T-cell (primary cell): ENCODE measurements around the gene RIPPLY3. TPM values are rescaled to one million over a fixed set of nuclear protein-coding genes. Genes with fewer than 3 reads are reported as not detected.
"Not testable (repeated sequence)": the region's sequence is repeated elsewhere in the genome, so short reads cannot be mapped to it uniquely, and the experiment has no call there.

Source experiments
- ATAC-seq, 4 experiments: fragments of 200-7000 bp in 3 of 4; fragments of 150-1000 bp in 1 of 4; cut with Tn5 transposase; replicated peaks in 1 of 4; 1 replicate in 3 of 4; 2 replicates in 1 of 4; pipeline ENCODE4 v1.10.0; 2021; ENCODE audit warnings: moderate library complexity in 3 of 4, mild to moderate bottlenecking in 2 of 4, moderate number of reproducible peaks in 1 of 4
- CTCF ChIA-PET, 2 donors: fragments of 300-600 bp; sonication (Branson Sonifier 250); formaldehyde crosslinking; loops; one replicate each; lab custom pipeline; 2022; ENCODE audit warnings: antibody characterized with exemption in 2 of 2; lab: Charles Lee
- POLR2A ChIA-PET, 2 donors: fragments of 300-600 bp; sonication (Branson Sonifier 250); formaldehyde crosslinking; loops; one replicate each; lab custom pipeline; 2022; ENCODE audit warnings: antibody characterized with exemption in 2 of 2; lab: Charles Lee
- DNase-seq, 35 experiments: peaks; one replicate each; pipeline versions ENCODE4 v3.0.0 to v3.0.0-alpha.2; 2013 to 2023
- H3K27ac ChIP-seq: one replicate; pipeline ENCODE4 v1.5.1; 2013; ENCODE audit warnings: low read length
- H3K27me3 ChIP-seq, 2 experiments: replicated peaks in 1 of 2; 1 replicate in 1 of 2; 2 replicates in 1 of 2; pipeline versions ENCODE4 v1.6.1 to v1.7.0; 2013; ENCODE audit warnings: low read length in 1 of 2, mixed read lengths in 1 of 2; ENCODE audit not compliant: control insufficient read depth in 2 of 2, insufficient read depth in 2 of 2; ENCODE audit errors: extremely low read depth in 1 of 2
- H3K36me3 ChIP-seq, 2 donors: 1 replicate in 1 of 2; 2 replicates in 1 of 2; pipeline versions ENCODE4 v1.6.1 to v1.7.0; 2013; ENCODE audit warnings: low read length in 1 of 2; ENCODE audit not compliant: control insufficient read depth in 2 of 2, insufficient read depth in 1 of 2; ENCODE audit errors: extremely low read depth in 1 of 2
- H3K4me1 ChIP-seq, 2 experiments: 1 replicate in 1 of 2; 2 replicates in 1 of 2; pipeline versions ENCODE4 v1.6.1 to v1.7.0; 2013; ENCODE audit warnings: low read length in 2 of 2, mixed read lengths in 1 of 2; ENCODE audit not compliant: insufficient read depth in 2 of 2, control insufficient read depth in 1 of 2; ENCODE audit errors: extremely low read depth in 1 of 2
- H3K4me3 ChIP-seq, 2 donors: 1 replicate in 1 of 2; 2 replicates in 1 of 2; pipeline versions ENCODE4 v1.5.1 to v1.7.0; 2013; ENCODE audit warnings: mild to moderate bottlenecking in 2 of 2, low read length in 1 of 2, moderate library complexity in 1 of 2; ENCODE audit not compliant: control insufficient read depth in 1 of 2; ENCODE audit errors: extremely low read depth in 1 of 2
- H3K9me3 ChIP-seq: 2 replicates; pipeline ENCODE4 v1.7.0; 2013
- H3K27ac Mint-ChIP-seq, 2 donors: one replicate each; pipeline ENCODE4 v1.8.0; 2020 to 2021; ENCODE audit warnings: mild to moderate bottlenecking in 2 of 2, mixed read lengths in 2 of 2
- H3K27me3 Mint-ChIP-seq, 2 donors: one replicate each; pipeline ENCODE4 v1.8.0; 2021 to 2022; ENCODE audit warnings: mixed read lengths in 2 of 2
- H3K36me3 Mint-ChIP-seq: one replicate; pipeline ENCODE4 v1.8.0; 2021; ENCODE audit warnings: mixed read lengths
- H3K4me1 Mint-ChIP-seq, 3 donors: one replicate each; pipeline ENCODE4 v1.8.0; 2020 to 2022; ENCODE audit warnings: mixed read lengths in 3 of 3, mild to moderate bottlenecking in 1 of 3
- H3K4me3 Mint-ChIP-seq, 3 donors: one replicate each; pipeline ENCODE4 v1.8.0; 2020 to 2022; ENCODE audit warnings: mild to moderate bottlenecking in 3 of 3, mixed read lengths in 3 of 3, moderate library complexity in 3 of 3
- H3K9me3 Mint-ChIP-seq, 3 donors: one replicate each; pipeline ENCODE4 v1.8.0; 2020 to 2022; ENCODE audit warnings: mixed read lengths in 3 of 3
- WGBS: methylation state at CpG from one replicate; pipeline ENCODE4 v1.1.5; 2013; ENCODE audit warnings: missing lambda C conversion rate; ENCODE audit not compliant: insufficient coverage; 5-methylcytosine and 5-hydroxymethylcytosine counted together
- total RNA-seq, 35 experiments: library from RNA in 6 of 35; stranded (reverse) in 6 of 35; fragments of 120-200 nt in 1 of 35; gene quantifications; one replicate each; pipeline versions ENCODE4 v1.2.1 to v1.2.4 and lab custom pipeline; 2013 to 2026

RIPPLY3 gene
- total RNA-seq, 5 donors from 2014 or later (not counting 1 experiment from before 2014, with no cell fraction given), result not detected

DNA sequence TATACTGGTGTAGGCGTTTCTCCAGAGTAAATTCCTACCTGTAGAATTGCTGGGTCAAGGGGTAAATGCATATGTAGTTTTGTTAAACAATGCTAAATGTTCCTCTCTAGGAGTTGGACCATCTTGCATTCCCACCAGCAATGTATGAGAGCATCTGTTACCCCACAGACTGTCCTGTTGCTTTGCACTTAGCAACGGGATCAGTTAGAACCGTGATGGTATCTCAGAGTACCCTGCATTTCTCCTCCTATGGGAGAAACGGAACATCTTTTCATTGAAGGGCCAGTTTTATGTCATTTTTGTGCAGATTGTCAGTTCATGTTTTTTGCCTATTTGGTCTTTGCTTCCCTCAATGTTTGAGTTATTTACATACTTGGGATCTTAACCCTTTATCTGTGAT is 18.0 kb upstream of the RIPPLY3 start:
- Mint-ChIP-seq H3K4me3 (peak overlapping the region; percentile 50 to 65 (median 58)), H3K27ac (no peak overlapping the region), H3K27me3 (no peaks in the 10 kb centered on the region), H3K36me3 (no peaks in the 10 kb centered on the region), H3K9me3 (no peaks in the 10 kb centered on the region), H3K4me1 (peaks cover 24 to 38% (median 27%) of the 10 kb centered on the region in 3 donors)
- 100% methylated on average over 1 of the region's 4 CpGs for WGBS
- Histone ChIP-seq H3K4me3 (no peak overlapping the region), H3K36me3 (no peaks in the 10 kb centered on the region), H3K4me1 (peaks cover 0 to 11% of the 10 kb centered on the region in 2 experiments), H3K9me3 (no peaks in the 10 kb centered on the region), H3K27ac (no peak overlapping the region), H3K27me3 (no peaks in the 10 kb centered on the region)
- ATAC-seq (no peak), DNase-seq (no peak)
- ChIA-PET CTCF (interaction anchor here in 1 of 2 donors (1.8 kb wide), 1 partner anchor 12 kb away, joined by 5 read pairs; no protein-coding TSS in a partner anchor), POLR2A (interaction anchor here in 1 of 2 donors (1.1 kb wide), 1 partner anchor 22 kb away, joined by 4 read pairs; the partner anchor contains the start of gene HLCS)

DNA sequence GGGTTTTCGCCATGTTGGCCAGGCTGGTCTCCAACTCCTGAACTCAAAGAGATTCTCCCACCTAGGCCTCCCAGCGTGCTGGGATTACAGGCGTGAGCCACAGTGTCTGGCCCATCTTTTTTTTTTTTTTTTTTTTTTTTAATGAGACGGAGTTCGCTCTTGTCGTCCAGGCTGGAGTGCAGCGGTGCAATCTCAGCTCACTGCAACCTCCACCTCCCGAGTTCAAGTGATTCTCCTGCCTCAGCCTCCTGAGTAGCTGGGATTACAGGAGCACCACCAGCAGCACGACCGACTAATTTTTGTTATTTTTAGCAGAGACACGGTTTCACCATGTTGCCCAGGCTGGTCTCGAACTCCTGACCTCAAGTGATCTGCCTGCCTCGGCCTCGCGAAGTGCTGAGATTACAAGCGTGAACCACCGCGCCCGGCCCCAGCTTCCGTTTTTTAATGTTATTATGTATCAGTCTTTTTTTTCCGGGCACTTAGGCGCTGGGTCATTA is 17.3 kb upstream of the RIPPLY3 start:
- not testable (repeated sequence) for H3K9me3 ChIP-seq, H3K27me3 Mint-ChIP-seq, H3K27me3 ChIP-seq, H3K36me3 ChIP-seq, H3K9me3 Mint-ChIP-seq, H3K36me3 Mint-ChIP-seq, ATAC-seq
- H3K4me3 ChIP-seq, result peak overlapping the region; percentile 44 to 58
- H3K27ac ChIP-seq, result peak overlapping the region; percentile 67
- Mint-ChIP-seq H3K27ac (peak overlapping the region; percentile 59 to 69), H3K4me1 (peaks cover 24 to 38% (median 27%) of the 10 kb centered on the region in 3 donors), H3K4me3 (peak overlapping the region; percentile 68 to 91 (median 82))
- ChIA-PET CTCF (interaction anchor here in 1 of 2 donors (0.6 to 1.8 kb wide), 8 partner anchors 13 to 570 kb away, joined by 3 to 5 read pairs (median 4); partner anchors contain the start of gene HLCS), POLR2A (interaction anchor here in 1 of 2 donors (1.1 kb wide), 1 partner anchor 22 kb away, joined by 4 read pairs; the partner anchor contains the start of gene HLCS)
- peak in 3 of 35 experiments; percentile 19 to 26 (median 24) for DNase-seq
- H3K4me1 ChIP-seq, result peaks cover 0 to 12% of the 10 kb centered on the region in 2 experiments
- 22% methylated on average over 15 of the region's 22 CpGs for WGBS

DNA sequence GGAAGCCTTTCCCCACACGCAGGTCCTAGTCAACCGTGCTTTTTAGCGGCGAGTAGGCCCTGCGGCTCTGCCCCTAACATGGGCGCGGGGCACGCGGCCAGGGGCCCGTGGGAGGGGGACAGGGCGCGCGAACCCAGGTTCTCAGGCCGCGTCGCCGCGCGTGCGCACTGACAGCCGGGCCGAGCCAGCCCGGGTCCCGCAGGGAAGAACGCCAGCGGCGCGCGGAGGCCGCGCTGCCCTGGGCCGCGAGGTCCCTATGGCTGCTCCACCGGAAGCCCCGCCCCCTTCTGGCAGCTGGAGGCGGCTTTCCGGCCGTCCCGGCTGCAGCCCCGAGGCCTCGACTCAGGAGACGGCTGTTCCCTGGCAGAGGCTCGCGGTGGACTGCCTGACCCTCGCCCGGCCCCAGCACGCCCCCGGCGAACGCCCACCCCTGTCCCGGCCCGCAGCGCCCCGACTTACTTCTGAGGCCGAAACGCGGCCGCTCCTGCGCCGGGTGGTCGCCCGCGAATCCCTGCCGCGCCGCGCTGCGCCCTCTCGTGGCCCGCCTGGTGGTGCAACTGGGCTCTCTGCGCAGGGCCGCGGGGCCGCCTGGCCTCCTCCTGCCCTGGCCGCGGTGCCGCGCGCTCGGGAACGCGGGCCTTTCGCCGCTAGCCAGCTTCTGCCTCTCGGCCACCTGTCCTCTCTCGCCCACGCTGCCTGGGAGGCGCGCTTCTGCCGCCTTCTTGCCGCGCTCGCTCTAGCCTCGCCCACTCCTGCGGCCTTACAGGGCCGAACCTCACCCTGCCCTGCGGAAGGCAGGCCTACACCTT is 16.6 kb upstream of the RIPPLY3 start:
- H3K27ac ChIP-seq, result peak overlapping the region; percentile 67
- 4% methylated on average over 97 of the region's 97 CpGs for WGBS
- DNase-seq (peak; percentile 37 to 91 (median 70)), ATAC-seq (peak; percentile 76 to 90 (median 89))
- Mint-ChIP-seq H3K27ac (peak overlapping the region; percentile 59 to 85), H3K4me3 (peak overlapping the region; percentile 75 to 91 (median 88)), H3K9me3 (no peaks in the 10 kb centered on the region), H3K4me1 (peaks cover 24 to 38% (median 27%) of the 10 kb centered on the region in 3 donors), H3K27me3 (no peaks in the 10 kb centered on the region), H3K36me3 (no peaks in the 10 kb centered on the region)
- H3K27me3 ChIP-seq, result no peaks in the 10 kb centered on the region
- ChIA-PET CTCF (interaction anchor here (0.6 to 1.8 kb wide), 10 partner anchors 13 to 569 kb away, joined by 3 to 5 read pairs (median 3); partner anchors contain the start of genes HLCS (in 1 of the 2) and RIPPLY3 (in 1 of the 2)), POLR2A (interaction anchor here in 1 of 2 donors (1.1 kb wide), 1 partner anchor 23 kb away, joined by 4 read pairs; the partner anchor contains the start of gene HLCS)
- H3K9me3 ChIP-seq, result no peaks in the 10 kb centered on the region
- peak overlapping the region; percentile 44 to 58 for H3K4me3 ChIP-seq
- peaks cover 0 to 19% of the 10 kb centered on the region in 2 experiments for H3K4me1 ChIP-seq
- no peaks in the 10 kb centered on the region for H3K36me3 ChIP-seq

DNA sequence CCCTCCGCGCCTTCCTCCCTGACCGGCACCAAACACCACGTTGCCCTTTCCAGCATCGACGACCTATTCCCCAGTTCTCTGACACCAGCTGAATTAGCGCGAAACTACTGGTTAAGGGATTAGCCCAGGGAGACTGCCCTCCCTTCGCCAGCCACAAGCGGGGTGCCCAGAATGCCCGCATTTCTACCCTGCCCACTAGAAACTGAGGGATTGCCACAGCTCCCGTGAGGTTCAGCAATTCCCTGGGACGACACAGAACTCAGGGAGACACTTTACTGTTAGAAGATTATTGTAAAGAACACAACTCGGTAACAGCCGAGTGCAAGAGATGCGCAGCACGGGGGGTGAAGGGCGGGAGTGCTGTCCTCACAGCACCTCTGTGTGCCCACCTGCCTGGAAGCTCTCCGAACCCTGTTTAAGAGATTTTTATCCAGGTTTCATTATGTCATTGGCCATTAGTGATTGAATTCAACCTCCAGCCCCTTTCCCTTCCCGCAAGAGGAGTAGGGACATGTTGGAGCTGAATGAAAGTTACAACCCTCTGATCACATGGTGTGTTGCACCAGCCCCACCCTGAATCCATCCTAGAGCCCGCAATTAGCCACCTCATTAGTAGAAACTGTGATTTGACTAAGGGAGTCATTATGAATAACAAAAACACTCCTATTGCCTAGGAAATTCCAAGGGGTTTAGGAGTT is 15.8 kb upstream of the RIPPLY3 start:
- Histone ChIP-seq H3K4me3 (peak overlapping the region in 1 of 2 donors; percentile 16), H3K4me1 (peaks cover 0 to 19% of the 10 kb centered on the region in 2 experiments), H3K9me3 (no peaks in the 10 kb centered on the region), H3K36me3 (no peaks in the 10 kb centered on the region), H3K27ac (no peak overlapping the region), H3K27me3 (no peaks in the 10 kb centered on the region)
- Mint-ChIP-seq H3K27me3 (no peaks in the 10 kb centered on the region), H3K4me1 (peaks cover 24 to 33% (median 25%) of the 10 kb centered on the region in 3 donors), H3K9me3 (no peaks in the 10 kb centered on the region), H3K27ac (peak overlapping the region; percentile 46 to 85), H3K4me3 (peak overlapping the region; percentile 75 to 91 (median 88)), H3K36me3 (no peaks in the 10 kb centered on the region)
- POLR2A ChIA-PET, result interaction anchor here in 1 of 2 donors (0.8 kb wide), 1 partner anchor 11 kb away, joined by 3 read pairs; no protein-coding TSS in a partner anchor
- ATAC-seq (no peak), DNase-seq (no peak)
- CTCF ChIA-PET, result interaction anchor here (0.5 to 1.8 kb wide), 6 partner anchors 13 to 24 kb away, joined by 3 to 10 read pairs (median 4); partner anchors contain the start of genes HLCS (in 1 of the 2) and RIPPLY3 (in 1 of the 2)
- 71% methylated on average over 14 of the region's 21 CpGs for WGBS

DNA sequence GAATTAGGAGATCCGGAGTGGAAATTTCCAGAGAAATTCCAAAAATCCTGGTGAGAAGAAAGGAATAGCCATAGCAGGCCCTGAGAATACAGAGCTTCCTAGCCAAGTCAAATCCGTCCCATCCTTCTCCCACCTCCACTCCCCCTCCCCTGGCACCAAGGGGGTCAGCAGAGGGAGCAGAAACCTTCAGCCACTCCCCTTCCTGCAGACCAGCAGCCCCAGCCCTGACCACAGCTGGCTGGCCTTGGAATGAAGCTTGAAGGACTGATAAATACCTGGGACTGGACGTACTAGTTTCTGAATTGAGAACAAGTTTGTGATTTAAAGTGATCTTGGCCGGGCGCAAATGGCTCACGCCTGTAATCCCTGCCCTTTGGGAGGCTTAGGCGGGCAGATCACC is 13.8 kb upstream of the RIPPLY3 start:
- H3K36me3 Mint-ChIP-seq, result no peaks in the 10 kb centered on the region
- CTCF ChIA-PET, result interaction anchor here in 1 of 2 donors (0.7 kb wide), 1 partner anchor 34 kb away, joined by 3 read pairs; no protein-coding TSS in a partner anchor

More for the DNA sequence above, 13.8 kb upstream of the RIPPLY3 start:
- Histone ChIP-seq H3K36me3 (no peaks in the 10 kb centered on the region), H3K27ac (no peak overlapping the region), H3K4me3 (no peak overlapping the region), H3K27me3 (no peaks in the 10 kb centered on the region), H3K4me1 (peaks cover 0 to 19% of the 10 kb centered on the region in 2 experiments), H3K9me3 (no peaks in the 10 kb centered on the region)
- WGBS, result 100% methylated on average over 5 of the region's 7 CpGs
- DNase-seq, result no peak
- Mint-ChIP-seq H3K9me3 (no peaks in the 10 kb centered on the region), H3K27me3 (no peaks in the 10 kb centered on the region), H3K27ac (no peak overlapping the region), H3K4me3 (no peak overlapping the region), H3K4me1 (peaks cover 13 to 17% (median 16%) of the 10 kb centered on the region in 3 donors)
- no peak for ATAC-seq
- POLR2A ChIA-PET, result no interaction called here
